ENCODE results near the gene PRR20B.

GRCh38 chr13:57128909-57129308 lies 18.4 kb upstream of the PRR20B start:
- no peak for TF ChIP-seq CTCF (IDR thresholded peaks at IDR 0.05)
- TF ChIP-seq POLR2A (IDR thresholded peaks at IDR 0.05) = no peak
